K562 (cell line): Measurements from ENCODE around the gene SFTPB. TPM values are rescaled to one million over a fixed set of nuclear protein-coding genes. Genes with fewer than 3 reads are reported as not detected.
A peak's percentile ranks its signal among the peaks of the same experiment; 100 is the strongest.

Experiments
- CTBP1 ChIP-seq: fragments of 450-650 bp; IDR thresholded peaks from 2 replicates; pipeline ENCODE4 v1.6.1; 2016; ENCODE audit warnings: borderline replicate concordance
- HDAC8 ChIP-seq: fragments of 450-650 bp; IDR thresholded peaks from 2 replicates; pipeline ENCODE4 v1.6.1; 2016; ENCODE audit warnings: mild to moderate bottlenecking, missing genetic modification characterization, moderate library complexity, missing compliant biosample characterization
- HES1 ChIP-seq: fragments of 450-650 bp; IDR thresholded peaks from 2 replicates; pipeline ENCODE4 v1.6.1; 2016; ENCODE audit warnings: low read depth, mild to moderate bottlenecking, moderate library complexity
- HNRNPK ChIP-seq: fragments of 200-400 bp; formaldehyde crosslinking; IDR thresholded peaks from one replicate; pipeline ENCODE4 v1.6.1; 2018; ENCODE audit warnings: mild to moderate bottlenecking, low read depth, low read length; ENCODE audit not compliant: poor library complexity, severe bottlenecking
- ID3 ChIP-seq, 2 experiments: fragments of 250-450 bp in 1 of 2; fragments of 450-650 bp in 1 of 2; sonication (Bioruptor Pico) in 1 of 2; IDR thresholded peaks; 2 replicates each; pipeline versions ENCODE4 v1.6.1 to v1.8.0; 2016 to 2021; ENCODE audit warnings: mild to moderate bottlenecking in 2 of 2, moderate library complexity in 2 of 2, missing compliant biosample characterization in 1 of 2, missing genetic modification characterization in 1 of 2
- JUND ChIP-seq, 2 experiments: IDR thresholded peaks; 2 replicates in 1 of 2; 3 replicates in 1 of 2; pipeline ENCODE4 v1.6.1; 2011; ENCODE audit warnings: borderline replicate concordance in 2 of 2, low read depth in 2 of 2, low read length in 2 of 2, improper control_type of control experiment in 1 of 2, missing biosample characterization in 1 of 2, missing genetic modification characterization in 1 of 2, missing genetic modification reagents in 1 of 2
- KDM5B ChIP-seq: fragments of 200-600 bp; sonication (generic); IDR thresholded peaks from 2 replicates; pipeline ENCODE4 v1.6.1; 2012; ENCODE audit warnings: low read depth, mild to moderate bottlenecking, moderate library complexity, low read length, control low read depth, inconsistent platforms; ENCODE audit not compliant: insufficient replicate concordance
- KHSRP ChIP-seq: fragments of 450-650 bp; IDR thresholded peaks from 2 replicates; pipeline ENCODE4 v1.6.1; 2017
- MEF2A ChIP-seq: IDR thresholded peaks from 2 replicates; pipeline ENCODE4 v1.6.1; 2011; ENCODE audit warnings: low read depth, mild to moderate bottlenecking, low read length, moderate library complexity; ENCODE audit not compliant: control insufficient read depth
- MYC ChIP-seq, 2 experiments: fragments of 250-450 bp in 1 of 2; sonication (Bioruptor Pico) in 1 of 2; IDR thresholded peaks; 2 replicates each; pipeline versions ENCODE4 v1.5.1 to v1.6.1; 2012 to 2021; ENCODE audit warnings: low read depth in 2 of 2, borderline replicate concordance in 1 of 2, improper control_type of control experiment in 1 of 2, low read length in 1 of 2, mild to moderate bottlenecking in 1 of 2, moderate library complexity in 1 of 2
- MYNN ChIP-seq, 2 experiments: sonication (generic); formaldehyde crosslinking in 1 of 2; IDR thresholded peaks; 2 replicates each; pipeline versions ENCODE4 v1.5.0 to v1.6.1; 2016 to 2020; ENCODE audit warnings: antibody characterized with exemption in 1 of 2, missing genetic modification reagents in 1 of 2
- NCOA6 ChIP-seq: fragments of 450-650 bp; IDR thresholded peaks from 2 replicates; pipeline ENCODE4 v1.6.1; 2017; ENCODE audit warnings: mild to moderate bottlenecking
- PRPF4 ChIP-seq: fragments of 200-400 bp; formaldehyde crosslinking; IDR thresholded peaks from one replicate; pipeline ENCODE4 v1.6.1; 2017; ENCODE audit warnings: low read length, low read depth, mild to moderate bottlenecking; ENCODE audit not compliant: insufficient read depth, poor library complexity, severe bottlenecking
- RCOR1 ChIP-seq, 2 experiments: IDR thresholded peaks; 2 replicates each; pipeline ENCODE4 v1.6.1; 2012; ENCODE audit warnings: low read depth in 2 of 2, low read length in 2 of 2, borderline replicate concordance in 1 of 2, improper control_type of control experiment in 1 of 2
- STAG1 ChIP-seq: sonication (generic); formaldehyde crosslinking; IDR thresholded peaks from 2 replicates; pipeline ENCODE4 v1.5.0; 2020; ENCODE audit warnings: missing genetic modification reagents, borderline replicate concordance
- TCF7 ChIP-seq: sonication (generic); IDR thresholded peaks from 2 replicates; pipeline ENCODE4 v1.6.1; 2016; ENCODE audit warnings: antibody characterized with exemption, borderline replicate concordance
- WHSC1 ChIP-seq: IDR thresholded peaks from one replicate; pipeline ENCODE4 v1.6.1; 2012; ENCODE audit warnings: low read length, control low read depth, inconsistent platforms
- XRCC5 ChIP-seq: fragments of 200-400 bp; formaldehyde crosslinking; IDR thresholded peaks from 2 replicates; pipeline ENCODE4 v1.6.1; 2017; ENCODE audit warnings: low read depth, mild to moderate bottlenecking, low read length
- ZBTB11 ChIP-seq, 3 experiments: fragments of 200-800 bp in 1 of 3; fragments of 250-450 bp in 1 of 3; fragments of 450-650 bp in 1 of 3; sonication (Bioruptor Pico) in 1 of 3; sonication (Bioruptor generic) in 1 of 3; formaldehyde crosslinking in 1 of 3; IDR thresholded peaks; 2 replicates each; pipeline versions ENCODE4 v1.6.1 to v1.8.0; 2016 to 2022; ENCODE audit warnings: mild to moderate bottlenecking in 2 of 3, missing genetic modification characterization in 2 of 3, missing compliant biosample characterization in 1 of 3, moderate library complexity in 1 of 3
- ZNF75A ChIP-seq: fragments of 450-650 bp; formaldehyde crosslinking; IDR thresholded peaks from 2 replicates; pipeline ENCODE4 v1.4.0; 2020; ENCODE audit warnings: mild to moderate bottlenecking
- polyA plus RNA-seq, 8 experiments: library from polyadenylated mRNA; depleted of rRNA in 4 of 8; stranded (reverse) in 5 of 8; unstranded in 3 of 8; fragments of >200 nt; fragmentation: Nextera tagmentation in 2 of 8; fragmentation: Illumina TruSeq in 1 of 8; extraction: Ambion mirVana in 2 of 8; extraction: Trizol in 1 of 8; gene quantifications; 2 replicates each; pipeline versions ENCODE4 v1.2.1 to v1.2.3, GENCODE V29; 2011 to 2014; ENCODE audit warnings: inconsistent platforms in 1 of 8, missing spikeins in 1 of 8
- total RNA-seq, 7 experiments: library from RNA; depleted of rRNA in 6 of 7; stranded (reverse); fragments of >200 nt in 6 of 7; fragmentation: Illumina TruSeq in 2 of 7; extraction: Trizol in 2 of 7; gene quantifications; 2 replicates each; pipeline versions ENCODE4 v1.2.1 to v1.2.3, GENCODE V29; 2011 to 2021; ENCODE audit warnings: low replicate concordance in 1 of 7

Gene SFTPB
- total and polyA plus RNA-seq, 9 of the 15 experiments (the other 6 are each of a cell fraction or from before 2014, with no cell fraction given): 0.03 to 7.0 TPM; not detected in 7

- TF ChIP-seq JUND (IDR thresholded peaks at IDR 0.05; ENCODE audit: borderline replicate concordance, low read depth, low read length) (no peak), JUND (tag; IDR thresholded peaks at IDR 0.05; ENCODE audit: borderline replicate concordance, low read depth, low read length) (no peak), TCF7 (no peak), WHSC1 (no peak), ZBTB11 (CRISPR knock-in tag; IDR thresholded peaks at IDR 0.05) (peak in 1 of 3 experiments; percentile 85; a peak in 3 of 6 replicates), MYC (IDR thresholded peaks at IDR 0.05; ENCODE audit: low read depth, low read length) (peak; percentile 86), MYC (CRISPR knock-in tag; IDR thresholded peaks at IDR 0.05; ENCODE audit: borderline replicate concordance, low read depth) (peak; percentile 28; the same call in 1 of the 2 replicates), PRPF4 (no peak), STAG1 (CRISPR knock-in tag) (no peak), MYNN (IDR thresholded peaks at IDR 0.05) (no peak), MYNN (CRISPR knock-in tag; IDR thresholded peaks at IDR 0.05) (no peak), NCOA6 (peak; percentile 90), XRCC5 (0 out of 2 replicates have a peak, but pooled peaks have one; percentile 51), MEF2A (peak; percentile 18; the same call in 1 of the 2 replicates), KDM5B (peak; percentile 93), RCOR1 (IDR thresholded peaks at IDR 0.05; ENCODE audit: borderline replicate concordance in 1 of 2, low read depth in 2 of 2, low read length in 2 of 2) (no peak; a peak in 1 of 4 replicates), HES1 (no peak), HNRNPK (no peak), HDAC8 (tag) (no peak), CTBP1 (peak; percentile 59; the same call in 1 of the 2 replicates), ZNF75A (CRISPR knock-in tag) (no peak), ID3 (CRISPR knock-in tag; IDR thresholded peaks at IDR 0.05) (no peak), ID3 (tag; IDR thresholded peaks at IDR 0.05) (no peak), KHSRP (no peak)
Measured at GRCh38 chr2:85611705-85612587, 56.1 kb downstream of the SFTPB start, which contains the start of gene C2orf68 (continued).
